SK-N-MC (cell line): Measurements from ENCODE around the gene SLC1A3.

Experiments used
- EZH2 ChIP-seq: fragments of 200-600 bp; sonication (generic); IDR thresholded peaks from one replicate; pipeline ENCODE4 v1.6.1; 2017; ENCODE audit warnings: antibody characterized with exemption
- FOXP2 ChIP-seq: optimal IDR thresholded peaks from 2 replicates; pipeline ENCODE3; 2011; ENCODE audit warnings: mild to moderate bottlenecking, moderate library complexity; ENCODE audit not compliant: insufficient read depth; ENCODE audit errors: extremely low read length, control extremely low read depth
- POLR2AphosphoS5 ChIP-seq: IDR thresholded peaks from 2 replicates; pipeline ENCODE4 v1.6.1; 2012; ENCODE audit warnings: mild to moderate bottlenecking, low read depth, low read length, borderline replicate concordance

DNA sequence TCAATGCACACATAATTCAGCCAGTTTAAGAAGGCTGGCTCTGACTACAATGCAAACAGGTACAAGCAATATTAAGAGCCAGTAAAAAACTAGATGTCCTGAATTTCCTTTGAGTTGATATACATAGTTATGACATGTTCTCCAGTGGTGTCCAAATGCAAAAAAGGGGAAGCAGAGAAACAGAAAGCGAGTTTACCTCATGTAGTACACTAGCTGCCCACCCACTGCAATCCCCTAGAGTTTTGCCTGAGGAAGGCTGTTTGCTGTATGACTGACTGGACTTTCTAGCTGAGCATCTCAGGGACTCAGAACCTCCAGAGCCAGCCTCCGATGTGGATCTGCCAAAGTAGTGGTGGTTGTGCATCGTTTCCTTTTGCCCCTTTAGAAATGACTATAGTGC, 44.8 kb upstream of the SLC1A3 start:
- TF ChIP-seq EZH2 (no peak), FOXP2 (no peak), POLR2AphosphoS5 (no peak)
